Nephron (organoid): Measurements from ENCODE around the gene HSD17B14.

Source experiments
- H3K27ac Mint-ChIP-seq, 3 experiments: 2 replicates each; pipeline ENCODE4 v1.8.0; 2020; ENCODE audit warnings: mixed read lengths in 3 of 3, mild to moderate bottlenecking in 2 of 3, moderate library complexity in 1 of 3
- H3K27me3 Mint-ChIP-seq: 2 replicates; pipeline ENCODE4 v1.8.0; 2021; ENCODE audit warnings: low read depth, mild to moderate bottlenecking, moderate library complexity, mixed read lengths
- H3K36me3 Mint-ChIP-seq: 2 replicates; pipeline ENCODE4 v1.8.0; 2020; ENCODE audit warnings: low read depth, mixed read lengths
- H3K4me1 Mint-ChIP-seq: 2 replicates; pipeline ENCODE4 v1.8.0; 2020; ENCODE audit warnings: mixed read lengths
- H3K4me3 Mint-ChIP-seq, 3 experiments: 2 replicates each; pipeline ENCODE4 v1.8.0; 2020; ENCODE audit warnings: mild to moderate bottlenecking in 3 of 3, mixed read lengths in 3 of 3, moderate library complexity in 2 of 3
- H3K9me3 Mint-ChIP-seq: 2 replicates; pipeline ENCODE4 v1.8.0; 2020; ENCODE audit warnings: mixed read lengths
- CTCF ChIP-seq, 3 experiments: fragments of 200-600 bp; sonication (generic); IDR thresholded peaks; one replicate each; pipeline ENCODE4 v1.5.0; 2021; ENCODE audit warnings: antibody characterized with exemption in 3 of 3; ENCODE audit not compliant: unreplicated experiment in 3 of 3

HSD17B14 gene

DNA sequence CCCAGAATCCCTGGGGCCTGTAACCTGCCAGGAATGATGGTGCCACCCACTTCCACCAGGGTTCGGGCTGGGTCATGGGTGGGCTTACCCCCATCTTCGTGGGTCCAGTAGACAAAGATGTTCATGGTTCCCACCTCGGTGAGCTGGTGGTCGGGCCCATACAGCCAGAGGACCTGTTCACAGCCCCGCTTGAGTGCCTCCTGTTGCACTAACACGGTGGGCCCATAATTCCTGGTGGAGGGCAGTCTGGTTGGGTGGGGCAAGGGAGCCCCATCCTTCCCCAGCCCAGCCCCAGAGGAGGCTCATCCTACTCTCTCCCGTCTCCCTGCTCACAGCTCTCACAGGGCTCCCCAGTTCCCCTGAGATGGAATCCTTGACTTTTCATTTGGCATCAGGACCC is 39.2 kb downstream of the HSD17B14 start:
- Mint-ChIP-seq H3K27ac (peak overlapping the region; percentile 13 to 72 (median 52)), H3K9me3 (no peaks in the 10 kb centered on the region), H3K27me3 (no peaks in the 10 kb centered on the region), H3K4me1 (peaks cover 18% of the 10 kb centered on the region), H3K36me3 (no peaks in the 10 kb centered on the region), H3K4me3 (peak overlapping the region in 1 of 3 experiments; percentile 44)
- TF ChIP-seq CTCF (IDR thresholded peaks at IDR 0.05; ENCODE audit: unreplicated experiment in 3 of 3): no peak

GRCh38 chr19:48796298-48797083 is 39.8 kb downstream of the HSD17B14 start:
- Mint-ChIP-seq H3K27ac (no peak overlapping the region), H3K9me3 (no peaks in the 10 kb centered on the region)
- no peak for TF ChIP-seq CTCF (IDR thresholded peaks at IDR 0.05; ENCODE audit: unreplicated experiment in 3 of 3)

GRCh38 chr19:48795685-48796070 is 40.6 kb downstream of the HSD17B14 start:
- H3K4me1 Mint-ChIP-seq: peaks cover 18% of the 10 kb centered on the region
- peak overlapping the region; percentile 91 to 96 (median 95) for H3K4me3 Mint-ChIP-seq
- no peaks in the 10 kb centered on the region for H3K9me3 Mint-ChIP-seq
- no peaks in the 10 kb centered on the region for H3K36me3 Mint-ChIP-seq
- H3K27me3 Mint-ChIP-seq: no peaks in the 10 kb centered on the region
- no peak for TF ChIP-seq CTCF (IDR thresholded peaks at IDR 0.05; ENCODE audit: unreplicated experiment in 3 of 3)
- peak overlapping the region; percentile 95 to 98 (median 97) for H3K27ac Mint-ChIP-seq

More at GRCh38 chr19:48796298-48797083, 39.8 kb downstream of the HSD17B14 start:
- no peak overlapping the region for H3K4me3 Mint-ChIP-seq
- no peaks in the 10 kb centered on the region for H3K27me3 Mint-ChIP-seq
- H3K36me3 Mint-ChIP-seq: no peaks in the 10 kb centered on the region
- peaks cover 18% of the 10 kb centered on the region for H3K4me1 Mint-ChIP-seq

- peak; percentile 95 to 99 (median 98) for TF ChIP-seq CTCF (IDR thresholded peaks at IDR 0.05; ENCODE audit: unreplicated experiment in 3 of 3)
- Mint-ChIP-seq H3K9me3 (no peaks in the 10 kb centered on the region), H3K4me1 (peaks cover 15% of the 10 kb centered on the region), H3K4me3 (peak overlapping the region; percentile 91 to 96 (median 95)), H3K36me3 (no peaks in the 10 kb centered on the region), H3K27ac (peak overlapping the region; percentile 95 to 98 (median 97)), H3K27me3 (no peaks in the 10 kb centered on the region)
Observed at GRCh38 chr19:48795055-48795684, 41.1 kb downstream of the HSD17B14 start.

DNA sequence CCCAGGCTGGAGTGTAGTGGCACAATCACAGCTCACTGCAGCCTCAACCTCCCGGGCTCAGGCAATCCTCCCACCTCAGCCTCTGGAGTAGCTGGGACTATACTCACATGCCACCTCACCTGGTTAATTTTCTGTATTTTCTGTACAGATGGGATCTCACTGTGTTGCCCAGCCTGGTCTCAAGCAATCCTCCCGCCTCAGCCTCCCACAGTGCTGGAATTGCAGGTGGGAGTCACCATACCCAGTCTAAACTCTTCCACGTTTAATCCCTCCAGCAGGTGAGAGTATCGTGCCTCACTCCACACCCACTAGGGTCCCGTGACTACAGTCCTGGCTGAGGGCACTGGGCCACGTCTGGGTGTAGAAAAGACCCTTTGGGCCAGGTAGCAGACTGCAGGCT is 42.0 kb downstream of the HSD17B14 start:
- Mint-ChIP-seq H3K4me1 (peaks cover 13% of the 10 kb centered on the region), H3K4me3 (peak overlapping the region; percentile 91 to 96 (median 95)), H3K36me3 (no peaks in the 10 kb centered on the region), H3K27me3 (no peaks in the 10 kb centered on the region), H3K9me3 (no peaks in the 10 kb centered on the region), H3K27ac (peak overlapping the region; percentile 95 to 98 (median 97))
- no peak for TF ChIP-seq CTCF (IDR thresholded peaks at IDR 0.05; ENCODE audit: unreplicated experiment in 3 of 3)
